ENCODE results near the gene TMEM87B.
"Not testable (repeated sequence)": the region's sequence is repeated elsewhere in the genome, so short reads cannot be mapped to it uniquely, and the experiment has no call there.

Gene TMEM87B

GRCh38 chr2:112093216-112093615 is 38.1 kb downstream of the TMEM87B start:
- Histone ChIP-seq H3K36me3 (ENCODE audit: control insufficient read depth in 1 of 2, insufficient read depth in 2 of 2, low read length in 2 of 2) (peaks cover 13 to 31% of the 10 kb centered on the region in 2 donors), H3K27me3 (ENCODE audit: low read depth, low read length) (no peaks in the 10 kb centered on the region), H3K9me3 (ENCODE audit: control insufficient read depth in 1 of 2, low read length in 2 of 2) (no peaks in the 10 kb centered on the region), H3K4me1 (ENCODE audit: control insufficient read depth in 1 of 2, insufficient read depth in 2 of 2, low read length in 2 of 2) (peaks cover 0 to 3% of the 10 kb centered on the region in 2 donors), H3K27ac (ENCODE audit: low read length) (no peak overlapping the region), H3K4me3 (ENCODE audit: low read depth in 1 of 2, low read length in 2 of 2) (no peak overlapping the region)

DNA sequence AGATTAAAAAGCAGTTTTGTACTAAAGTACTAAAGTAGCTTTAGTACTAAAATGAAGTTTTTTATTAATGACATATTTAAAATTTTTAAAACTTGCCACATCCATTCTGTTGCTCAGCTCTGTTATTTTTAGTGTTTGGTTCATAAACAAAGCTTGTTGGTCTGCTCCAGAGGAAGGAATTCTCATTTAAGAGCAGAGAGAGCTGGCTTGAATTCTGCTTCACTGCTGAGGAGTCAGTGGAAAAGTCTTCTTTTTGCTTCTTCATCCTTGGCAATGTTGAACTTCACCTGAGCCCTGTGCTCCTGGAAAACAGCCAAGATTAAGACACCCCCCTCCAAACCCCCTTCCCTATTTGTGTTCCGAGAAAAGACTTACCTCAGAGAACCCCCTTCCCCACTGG is 40.6 kb downstream of the TMEM87B start:
- Histone ChIP-seq H3K4me1 (ENCODE audit: control insufficient read depth in 1 of 2, insufficient read depth in 2 of 2, low read length in 2 of 2) (peaks cover 0 to 3% of the 10 kb centered on the region in 2 donors), H3K4me3 (ENCODE audit: low read depth in 1 of 2, low read length in 2 of 2) (no peak overlapping the region), H3K27ac (ENCODE audit: low read length) (no peak overlapping the region), H3K27me3 (ENCODE audit: low read depth, low read length) (no peaks in the 10 kb centered on the region), H3K9me3 (ENCODE audit: control insufficient read depth in 1 of 2, low read length in 2 of 2) (no peaks in the 10 kb centered on the region), H3K36me3 (ENCODE audit: control insufficient read depth in 1 of 2, insufficient read depth in 2 of 2, low read length in 2 of 2) (peaks cover 15 to 33% of the 10 kb centered on the region in 2 donors)

DNA sequence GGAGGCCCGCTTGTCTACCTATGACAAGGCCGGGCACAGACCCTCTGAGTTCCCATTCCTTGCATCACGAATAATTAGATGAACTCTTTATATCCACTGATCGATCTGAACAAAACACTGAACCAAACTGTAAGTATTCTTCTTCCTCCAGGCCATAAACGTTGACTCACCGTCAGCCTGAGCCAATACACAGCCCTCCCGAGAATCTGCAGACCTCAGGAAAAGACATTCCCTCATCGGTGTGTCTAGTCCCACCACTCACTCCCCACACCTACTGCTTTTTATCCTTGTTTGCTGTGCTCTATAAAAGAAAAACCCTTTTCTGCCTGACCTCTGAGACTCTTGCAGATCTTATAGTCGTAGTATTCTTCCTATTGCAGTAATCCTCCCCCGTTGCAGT is 41.0 kb downstream of the TMEM87B start:
- Histone ChIP-seq H3K36me3 (ENCODE audit: control insufficient read depth in 1 of 2, insufficient read depth in 2 of 2, low read length in 2 of 2) (peaks cover 15 to 33% of the 10 kb centered on the region in 2 donors), H3K27me3 (ENCODE audit: low read depth, low read length) (no peaks in the 10 kb centered on the region), H3K4me3 (ENCODE audit: low read depth in 1 of 2, low read length in 2 of 2) (no peak overlapping the region), H3K27ac (ENCODE audit: low read length) (no peak overlapping the region), H3K4me1 (ENCODE audit: control insufficient read depth in 1 of 2, insufficient read depth in 2 of 2, low read length in 2 of 2) (peaks cover 0 to 3% of the 10 kb centered on the region in 2 donors), H3K9me3 (ENCODE audit: control insufficient read depth in 1 of 2, low read length in 2 of 2) (no peaks in the 10 kb centered on the region)

DNA sequence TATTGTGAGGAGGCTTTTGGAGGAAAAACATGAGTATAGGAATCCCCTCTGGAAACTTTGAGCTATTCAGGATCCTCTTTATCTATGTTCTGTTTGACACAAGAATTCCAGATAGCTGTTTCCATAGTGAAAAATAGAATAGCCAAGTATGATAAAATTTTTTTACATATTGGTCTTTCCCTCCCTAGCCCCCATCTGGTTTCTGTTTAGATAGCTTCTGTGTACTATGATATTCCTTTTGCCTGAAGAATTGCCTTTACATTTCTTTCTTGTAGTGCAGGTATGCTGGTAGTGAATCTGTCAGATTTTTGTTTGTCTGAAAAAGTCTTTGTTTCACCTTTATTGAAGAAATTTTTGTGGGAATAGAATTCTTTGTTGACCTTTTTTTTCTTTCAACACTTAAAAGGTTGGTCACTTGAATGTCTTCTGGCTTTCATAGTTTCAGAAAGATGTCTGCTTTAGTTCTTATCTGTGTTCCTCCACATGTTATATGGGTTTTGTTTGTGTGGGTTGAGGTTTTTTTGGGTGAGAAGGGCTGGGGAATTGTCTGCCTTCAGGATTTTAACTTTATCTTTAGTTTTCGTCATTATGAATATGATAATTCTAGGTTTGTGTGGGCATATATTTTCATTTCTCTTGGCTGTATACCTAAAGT is 53.2 kb downstream of the TMEM87B start:
- H3K27ac ChIP-seq (ENCODE audit: low read length) = no peak overlapping the region
- H3K4me1 ChIP-seq (ENCODE audit: control insufficient read depth in 1 of 2, insufficient read depth in 2 of 2, low read length in 2 of 2) = no peaks in the 10 kb centered on the region
- no peak overlapping the region for H3K4me3 ChIP-seq (ENCODE audit: low read depth in 1 of 2, low read length in 2 of 2)
- peaks cover 2 to 6% of the 10 kb centered on the region in 2 donors for H3K9me3 ChIP-seq (ENCODE audit: control insufficient read depth in 1 of 2, low read length in 2 of 2)
- peaks cover 53 to 72% of the 10 kb centered on the region in 2 donors for H3K36me3 ChIP-seq (ENCODE audit: control insufficient read depth in 1 of 2, insufficient read depth in 2 of 2, low read length in 2 of 2)
- H3K27me3 ChIP-seq (ENCODE audit: low read depth, low read length) = no peaks in the 10 kb centered on the region

DNA sequence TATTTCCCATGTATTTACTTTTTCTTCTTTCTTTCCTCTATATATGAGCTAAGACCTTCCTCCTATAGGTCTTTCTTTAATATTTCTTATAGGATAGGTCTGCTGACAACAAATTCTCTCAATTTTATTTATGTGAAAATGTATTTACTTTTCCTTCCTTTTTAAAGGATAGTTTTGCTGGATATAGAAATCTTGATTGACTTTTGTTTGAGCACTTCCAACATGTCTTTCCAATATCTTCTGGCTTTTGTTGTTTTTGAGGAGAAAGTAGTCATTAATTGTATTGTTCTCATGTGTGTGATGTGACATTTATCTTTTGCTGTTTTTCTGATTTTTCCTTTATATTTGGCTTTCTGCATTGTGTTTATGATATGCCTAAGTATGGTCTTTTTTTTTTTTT is 54.2 kb downstream of the TMEM87B start:
- Histone ChIP-seq H3K4me3 (ENCODE audit: low read depth in 1 of 2, low read length in 2 of 2) (no peak overlapping the region), H3K4me1 (ENCODE audit: control insufficient read depth in 1 of 2, insufficient read depth in 2 of 2, low read length in 2 of 2) (no peaks in the 10 kb centered on the region), H3K27ac (ENCODE audit: low read length) (no peak overlapping the region), H3K36me3 (ENCODE audit: control insufficient read depth in 1 of 2, insufficient read depth in 2 of 2, low read length in 2 of 2) (peaks cover 46 to 62% of the 10 kb centered on the region in 2 donors), H3K27me3 (ENCODE audit: low read depth, low read length) (no peaks in the 10 kb centered on the region), H3K9me3 (ENCODE audit: control insufficient read depth in 1 of 2, low read length in 2 of 2) (peaks cover 2 to 6% of the 10 kb centered on the region in 2 donors)

- Histone ChIP-seq H3K9me3 (ENCODE audit: control insufficient read depth in 1 of 2, low read length in 2 of 2) (peaks cover 2 to 6% of the 10 kb centered on the region in 2 donors), H3K4me3 (ENCODE audit: low read depth in 1 of 2, low read length in 2 of 2) (no peak overlapping the region), H3K27me3 (ENCODE audit: low read depth, low read length) (no peaks in the 10 kb centered on the region), H3K27ac (ENCODE audit: low read length) (no peak overlapping the region), H3K36me3 (ENCODE audit: control insufficient read depth in 1 of 2, insufficient read depth in 2 of 2, low read length in 2 of 2) (peaks cover 31 to 56% of the 10 kb centered on the region in 2 donors), H3K4me1 (ENCODE audit: control insufficient read depth in 1 of 2, insufficient read depth in 2 of 2, low read length in 2 of 2) (no peaks in the 10 kb centered on the region)
Observed at GRCh38 chr2:112110966-112111365, 55.9 kb downstream of the TMEM87B start.

DNA sequence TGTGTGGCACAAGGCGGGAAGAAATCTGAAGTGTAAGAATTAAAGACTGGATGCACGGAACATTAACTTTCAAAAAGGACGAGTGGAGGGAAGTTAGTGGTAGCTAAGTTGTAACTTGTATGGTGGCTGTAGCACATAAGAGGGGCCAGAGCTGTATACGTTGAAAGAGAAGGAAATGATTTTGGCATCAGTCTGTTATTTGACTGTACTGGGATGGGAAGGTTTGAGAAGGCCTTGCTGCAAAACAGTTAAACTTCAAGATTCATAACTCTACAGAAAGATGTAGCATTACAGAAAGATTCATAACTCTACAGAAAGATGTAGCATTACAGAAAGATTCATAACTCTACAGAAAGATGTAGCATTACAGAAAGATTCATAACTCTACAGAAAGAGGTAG is 58.3 kb downstream of the TMEM87B start:
- H3K36me3 ChIP-seq (ENCODE audit: control insufficient read depth in 1 of 2, insufficient read depth in 2 of 2, low read length in 2 of 2) = peaks cover 32 to 46% of the 10 kb centered on the region in 2 donors
- not testable (repeated sequence) for H3K4me1 ChIP-seq (ENCODE audit: control insufficient read depth in 1 of 2, insufficient read depth in 2 of 2, low read length in 2 of 2); H3K27me3 ChIP-seq (ENCODE audit: low read depth, low read length); H3K9me3 ChIP-seq (ENCODE audit: control insufficient read depth in 1 of 2, low read length in 2 of 2); H3K4me3 ChIP-seq (ENCODE audit: low read depth in 1 of 2, low read length in 2 of 2); H3K27ac ChIP-seq (ENCODE audit: low read length)

DNA sequence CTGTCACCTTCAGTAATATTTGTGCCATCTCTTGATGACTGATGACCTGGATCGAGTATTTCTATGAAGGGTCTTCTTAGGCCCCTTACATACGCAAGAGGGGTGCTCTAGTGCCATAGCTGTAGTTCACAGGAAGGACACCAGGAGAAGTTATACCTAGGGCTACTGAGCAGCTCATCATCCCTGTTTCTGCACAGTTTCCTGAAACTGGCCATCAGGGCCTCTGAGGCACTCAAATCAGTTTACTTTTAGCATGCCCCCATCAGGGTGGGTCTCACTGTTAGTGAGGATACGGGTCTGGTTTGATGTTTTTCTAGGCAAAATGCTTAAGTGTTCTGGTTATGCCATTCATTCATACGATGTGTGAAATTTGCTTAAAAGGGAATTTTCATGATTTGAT is 63.1 kb downstream of the TMEM87B start:
- no peak overlapping the region for H3K27ac ChIP-seq (ENCODE audit: low read length)
- peaks cover 4 to 18% of the 10 kb centered on the region in 2 donors for H3K36me3 ChIP-seq (ENCODE audit: control insufficient read depth in 1 of 2, insufficient read depth in 2 of 2, low read length in 2 of 2)
- no peaks in the 10 kb centered on the region for H3K4me1 ChIP-seq (ENCODE audit: control insufficient read depth in 1 of 2, insufficient read depth in 2 of 2, low read length in 2 of 2)
- no peaks in the 10 kb centered on the region for H3K27me3 ChIP-seq (ENCODE audit: low read depth, low read length)
- no peak overlapping the region for H3K4me3 ChIP-seq (ENCODE audit: low read depth in 1 of 2, low read length in 2 of 2)
- no peaks in the 10 kb centered on the region for H3K9me3 ChIP-seq (ENCODE audit: control insufficient read depth in 1 of 2, low read length in 2 of 2)

DNA sequence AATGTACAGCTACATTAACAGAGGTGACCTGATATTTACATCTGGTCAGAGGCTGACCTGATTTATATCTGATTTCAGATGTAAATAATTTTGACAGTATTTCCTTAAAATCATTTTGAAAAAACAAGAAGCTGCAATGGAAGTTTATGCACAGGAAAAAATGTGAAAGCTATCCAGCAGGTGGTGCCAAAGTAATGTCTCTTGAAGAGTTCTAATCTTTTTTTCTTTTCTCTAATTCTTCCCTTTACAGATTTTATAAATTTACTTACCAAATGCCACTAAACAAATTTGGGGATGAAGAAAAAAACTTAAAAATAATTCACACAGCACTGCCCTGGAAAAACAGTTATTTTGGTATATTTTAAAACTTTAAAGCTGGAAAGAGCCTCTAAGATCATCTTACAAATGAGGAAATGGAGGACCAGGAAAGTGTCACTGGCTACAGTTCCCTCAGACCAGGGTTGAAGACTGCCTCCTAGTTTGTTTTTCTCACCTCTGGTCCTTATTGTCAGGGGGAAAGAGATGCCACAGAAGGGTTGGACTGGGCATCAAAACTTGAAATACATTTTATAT is 66.7 kb downstream of the TMEM87B start:
- peaks cover 3 to 14% of the 10 kb centered on the region in 2 donors for H3K36me3 ChIP-seq (ENCODE audit: control insufficient read depth in 1 of 2, insufficient read depth in 2 of 2, low read length in 2 of 2)
- H3K27me3 ChIP-seq (ENCODE audit: low read depth, low read length) = no peaks in the 10 kb centered on the region
- no peaks in the 10 kb centered on the region for H3K9me3 ChIP-seq (ENCODE audit: control insufficient read depth in 1 of 2, low read length in 2 of 2)
- no peaks in the 10 kb centered on the region for H3K4me1 ChIP-seq (ENCODE audit: control insufficient read depth in 1 of 2, insufficient read depth in 2 of 2, low read length in 2 of 2)
- H3K27ac ChIP-seq (ENCODE audit: low read length) = no peak overlapping the region
- H3K4me3 ChIP-seq (ENCODE audit: low read depth in 1 of 2, low read length in 2 of 2) = no peak overlapping the region

DNA sequence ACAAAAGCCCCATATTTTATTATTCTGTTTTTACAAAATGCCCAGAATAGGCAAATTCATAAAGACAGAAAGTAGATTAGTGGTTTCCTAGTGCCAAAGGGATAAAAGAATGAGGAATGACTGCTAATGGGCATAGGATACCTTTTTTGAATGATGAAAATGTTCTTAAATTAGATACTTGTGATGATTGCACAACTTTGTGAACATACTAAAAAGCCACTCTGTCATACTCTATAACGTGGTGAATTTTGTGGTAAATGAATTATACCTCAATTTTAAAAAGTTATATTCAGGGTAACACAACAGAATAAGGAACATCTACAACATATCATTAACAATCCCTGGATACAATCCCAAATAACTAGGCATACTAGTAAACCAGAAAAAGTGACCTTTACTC is 74.0 kb downstream of the TMEM87B start:
- no peak overlapping the region for H3K27ac ChIP-seq (ENCODE audit: low read length)
- no peaks in the 10 kb centered on the region for H3K27me3 ChIP-seq (ENCODE audit: low read depth, low read length)
- no peak overlapping the region for H3K4me3 ChIP-seq (ENCODE audit: low read depth in 1 of 2, low read length in 2 of 2)
- H3K4me1 ChIP-seq (ENCODE audit: control insufficient read depth in 1 of 2, insufficient read depth in 2 of 2, low read length in 2 of 2) = no peaks in the 10 kb centered on the region
- H3K9me3 ChIP-seq (ENCODE audit: control insufficient read depth in 1 of 2, low read length in 2 of 2) = peaks cover 0 to 5% of the 10 kb centered on the region in 2 donors
- no peaks in the 10 kb centered on the region for H3K36me3 ChIP-seq (ENCODE audit: control insufficient read depth in 1 of 2, insufficient read depth in 2 of 2, low read length in 2 of 2)

- peaks cover 0 to 5% of the 10 kb centered on the region in 2 donors for H3K9me3 ChIP-seq (ENCODE audit: control insufficient read depth in 1 of 2, low read length in 2 of 2)
- H3K36me3 ChIP-seq (ENCODE audit: control insufficient read depth in 1 of 2, insufficient read depth in 2 of 2, low read length in 2 of 2) = no peaks in the 10 kb centered on the region
- H3K4me1 ChIP-seq (ENCODE audit: control insufficient read depth in 1 of 2, insufficient read depth in 2 of 2, low read length in 2 of 2) = peaks cover 0 to 6% of the 10 kb centered on the region in 2 donors
- peaks cover 6% of the 10 kb centered on the region for H3K27me3 ChIP-seq (ENCODE audit: low read depth, low read length)
- H3K27ac ChIP-seq (ENCODE audit: low read length) = no peak overlapping the region
- H3K4me3 ChIP-seq (ENCODE audit: low read depth in 1 of 2, low read length in 2 of 2) = no peak overlapping the region
Observed at GRCh38 chr2:112133344-112133743, 78.3 kb downstream of the TMEM87B start.

DNA sequence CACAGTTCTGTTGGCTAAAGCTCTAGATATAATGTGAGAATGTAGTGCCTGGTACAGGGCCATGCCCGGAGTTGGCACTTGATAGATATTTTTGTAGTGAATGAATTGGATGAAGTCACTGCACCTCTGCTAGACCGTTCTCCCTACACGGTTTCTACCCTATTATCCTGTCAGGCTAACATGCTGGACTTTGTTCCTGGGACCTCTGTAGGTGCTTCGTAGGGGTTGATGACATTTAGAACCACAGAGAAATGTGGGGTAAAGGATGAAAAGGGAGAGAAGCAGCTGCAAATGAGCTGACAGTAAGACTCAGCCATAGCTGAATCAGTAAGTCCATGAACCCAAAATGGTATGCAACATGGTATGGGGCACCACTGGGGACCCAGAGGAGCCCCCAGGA is 79.1 kb downstream of the TMEM87B start:
- Histone ChIP-seq H3K9me3 (ENCODE audit: control insufficient read depth in 1 of 2, low read length in 2 of 2) (peaks cover 0 to 5% of the 10 kb centered on the region in 2 donors), H3K27me3 (ENCODE audit: low read depth, low read length) (peaks cover 6% of the 10 kb centered on the region), H3K27ac (ENCODE audit: low read length) (no peak overlapping the region), H3K4me3 (ENCODE audit: low read depth in 1 of 2, low read length in 2 of 2) (no peak overlapping the region), H3K36me3 (ENCODE audit: control insufficient read depth in 1 of 2, insufficient read depth in 2 of 2, low read length in 2 of 2) (no peaks in the 10 kb centered on the region), H3K4me1 (ENCODE audit: control insufficient read depth in 1 of 2, insufficient read depth in 2 of 2, low read length in 2 of 2) (peaks cover 0 to 6% of the 10 kb centered on the region in 2 donors)
